Stimulated activated CD8-positive, alpha-beta memory T cell treated with anti-CD3 and anti-CD28 coated beads, Interleukin-2, amount 100 ng/mL, for 48 hours (primary cell): ENCODE data around the gene GRIK2.
"Not testable (repeated sequence)": the region's sequence is repeated elsewhere in the genome, so short reads cannot be mapped to it uniquely, and the experiment has no call there.

Experiments
- DNase-seq, 2 donors: peaks; one replicate each; pipeline ENCODE4 v3.0.0-alpha.2; 2020; ENCODE audit warnings: low read depth in 2 of 2

The GRIK2 gene

DNA sequence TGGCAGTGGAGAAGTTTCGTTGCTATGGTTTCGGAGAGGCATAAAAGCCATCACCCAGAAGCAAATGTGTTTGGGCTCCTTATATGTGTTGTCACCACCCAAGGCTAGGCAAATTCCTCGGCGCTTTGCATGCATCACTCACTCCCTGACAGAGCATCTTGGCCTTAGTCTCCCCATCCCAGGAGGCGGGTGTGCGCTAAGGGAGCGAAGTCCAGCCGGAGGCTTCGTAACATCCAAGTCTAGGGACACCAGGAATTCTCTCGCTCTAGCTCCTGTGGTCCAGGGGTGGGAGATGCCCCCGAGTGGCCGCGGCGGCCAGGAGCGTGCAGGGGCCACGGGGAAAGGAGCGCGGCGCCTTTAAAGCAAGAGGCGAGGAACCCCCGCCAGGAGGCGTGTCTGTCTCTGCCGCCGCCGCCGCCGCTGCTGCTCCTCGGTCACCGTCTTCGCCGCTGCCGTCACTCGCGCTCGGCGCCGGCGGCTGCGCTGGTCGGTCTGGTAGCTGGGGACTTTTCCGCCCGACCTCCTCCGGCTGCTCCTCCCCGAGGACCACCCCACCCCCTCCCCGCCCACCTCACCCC, at the start of gene GRIK2:
Gene GRIK2, plus strand, starts transcription at position 458 of the 578 bp plus-strand sequence.
- DNase-seq = peak in 1 of 2 donors; percentile 4

DNA sequence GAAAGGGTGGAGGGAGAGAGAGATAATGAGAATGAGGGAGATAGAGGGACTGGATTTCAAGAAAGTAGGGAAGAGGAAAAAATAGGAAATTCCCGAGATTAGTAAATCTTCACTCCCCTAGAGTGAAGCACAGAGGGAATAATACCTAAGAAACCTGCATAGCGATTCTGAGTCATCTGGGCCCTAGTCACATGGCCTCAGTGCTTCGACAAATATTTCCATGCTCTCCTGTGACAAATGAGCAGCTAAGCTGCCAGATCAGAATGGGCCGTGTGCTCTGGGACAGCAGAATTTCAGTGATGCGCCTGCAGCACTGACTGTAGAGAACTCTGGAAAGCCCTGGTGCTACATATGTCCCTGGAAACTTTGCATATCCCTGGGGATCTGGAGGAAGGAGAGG, 48.6 kb upstream of the GRIK2 start:
- no peak for DNase-seq

DNA sequence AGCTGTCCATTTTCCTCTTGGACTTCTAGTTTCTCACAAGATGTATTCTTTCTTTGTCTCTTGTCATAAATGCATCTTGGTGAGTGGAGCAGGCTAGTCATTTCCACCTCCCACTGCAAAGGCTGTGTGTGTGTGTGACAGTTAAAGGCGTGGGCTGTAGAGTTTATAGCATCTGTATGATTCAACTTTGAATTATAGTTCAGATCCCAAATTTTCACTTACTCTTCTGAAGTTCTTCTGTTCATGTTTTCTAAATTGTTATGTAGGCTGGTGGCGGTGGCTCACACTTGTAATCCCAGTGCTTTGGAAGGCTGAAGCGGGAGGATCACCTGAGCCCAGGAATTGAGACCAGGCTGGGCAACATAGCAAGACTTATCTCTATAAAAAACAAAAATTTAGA, 44.7 kb upstream of the GRIK2 start:
- no peak for DNase-seq

DNA sequence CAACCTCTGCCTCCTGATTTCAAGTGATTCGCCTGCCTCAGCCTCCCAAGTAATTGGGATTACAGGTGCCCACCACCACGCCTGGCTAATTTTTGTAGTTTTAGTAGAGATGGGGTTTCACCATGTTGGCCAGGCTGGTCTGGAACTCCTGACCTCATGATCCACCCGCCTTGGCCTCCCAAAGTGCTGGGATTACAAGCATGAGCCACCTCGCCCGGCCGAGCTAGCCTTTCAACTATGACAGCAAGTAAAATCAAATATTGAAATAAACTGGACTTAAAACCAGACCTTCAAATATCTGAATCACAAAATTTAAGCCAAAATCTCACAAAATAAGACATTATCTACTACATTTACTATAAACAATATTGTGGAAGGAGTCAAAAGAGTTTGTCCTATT, 42.9 kb upstream of the GRIK2 start:
- not testable (repeated sequence) for DNase-seq

DNA sequence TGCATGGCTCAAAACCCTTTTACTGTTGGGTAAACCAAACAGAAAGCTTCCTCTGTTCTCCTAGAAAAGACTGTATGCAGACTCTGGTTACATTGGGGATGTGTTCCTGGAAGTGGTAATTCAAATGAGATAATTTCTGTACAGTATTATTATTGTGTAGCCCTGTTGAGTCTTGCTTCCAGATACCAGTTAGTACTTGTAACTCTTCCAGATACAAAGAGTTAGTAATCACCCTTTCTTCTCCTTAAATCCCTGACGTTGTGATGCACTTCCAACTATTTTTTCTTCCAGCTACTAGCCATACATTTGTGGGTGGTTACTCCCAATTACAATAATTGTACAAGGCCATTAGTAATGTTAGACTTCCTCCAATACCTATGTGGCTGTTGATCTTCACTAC, 42.3 kb upstream of the GRIK2 start:
- no peak for DNase-seq

DNA sequence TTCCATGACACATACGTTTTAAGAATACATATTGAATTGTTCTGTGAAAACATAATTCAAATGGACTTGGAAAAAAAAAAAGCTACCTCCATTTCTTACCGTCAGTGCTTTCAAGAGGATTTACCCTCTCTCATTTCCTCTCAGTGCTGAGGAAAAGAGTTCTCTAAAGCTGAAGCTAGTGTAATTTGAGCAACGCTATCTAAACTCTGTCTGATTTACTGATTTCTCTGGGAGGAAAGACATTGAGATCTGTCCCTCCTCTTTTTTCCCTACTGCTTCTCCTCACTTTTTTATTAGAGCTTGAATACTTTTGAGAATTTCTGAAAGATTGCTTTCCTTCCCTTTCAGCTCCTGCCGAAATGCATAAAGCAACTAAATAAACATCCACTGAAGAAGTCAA, 41.2 kb upstream of the GRIK2 start:
- DNase-seq = no peak

DNA sequence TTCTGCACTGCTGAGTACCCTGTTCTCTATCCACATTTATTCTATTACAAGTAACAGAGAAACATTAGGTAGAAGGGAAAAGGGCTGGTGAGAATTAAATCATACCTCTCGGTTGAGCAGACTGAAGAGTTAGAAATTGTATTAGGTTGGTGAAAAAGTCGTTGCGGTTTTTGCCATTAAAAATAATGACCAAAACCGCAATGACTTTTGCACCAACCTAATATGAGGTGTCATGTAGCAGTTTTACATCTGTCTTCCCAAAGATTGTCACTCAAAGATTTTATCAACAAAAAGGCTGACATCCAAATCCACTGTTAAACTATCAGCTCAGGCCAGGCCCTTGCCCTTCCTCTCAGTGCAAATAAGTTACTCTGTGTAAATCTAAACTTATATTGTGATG, 28.3 kb upstream of the GRIK2 start:
- DNase-seq = no peak

DNA sequence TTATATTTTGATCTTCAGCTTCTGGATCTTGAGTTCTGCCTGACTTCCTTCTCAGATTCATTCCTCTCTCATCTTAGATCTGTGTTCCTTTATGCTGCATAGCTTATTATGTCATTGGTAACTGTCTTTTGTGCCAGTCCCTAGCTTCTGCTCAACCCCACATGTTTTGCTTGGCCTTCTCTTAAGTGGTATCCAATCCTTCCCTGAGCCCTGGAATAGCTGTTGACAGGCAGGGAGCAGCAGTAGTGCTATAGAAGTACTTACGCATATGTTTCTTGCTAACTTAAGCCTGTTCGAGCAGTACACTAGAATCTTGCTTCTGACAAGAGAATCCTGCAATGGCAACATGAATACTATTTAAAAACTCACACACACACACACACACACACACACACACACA, 13.6 kb upstream of the GRIK2 start:
- DNase-seq = no peak

DNA sequence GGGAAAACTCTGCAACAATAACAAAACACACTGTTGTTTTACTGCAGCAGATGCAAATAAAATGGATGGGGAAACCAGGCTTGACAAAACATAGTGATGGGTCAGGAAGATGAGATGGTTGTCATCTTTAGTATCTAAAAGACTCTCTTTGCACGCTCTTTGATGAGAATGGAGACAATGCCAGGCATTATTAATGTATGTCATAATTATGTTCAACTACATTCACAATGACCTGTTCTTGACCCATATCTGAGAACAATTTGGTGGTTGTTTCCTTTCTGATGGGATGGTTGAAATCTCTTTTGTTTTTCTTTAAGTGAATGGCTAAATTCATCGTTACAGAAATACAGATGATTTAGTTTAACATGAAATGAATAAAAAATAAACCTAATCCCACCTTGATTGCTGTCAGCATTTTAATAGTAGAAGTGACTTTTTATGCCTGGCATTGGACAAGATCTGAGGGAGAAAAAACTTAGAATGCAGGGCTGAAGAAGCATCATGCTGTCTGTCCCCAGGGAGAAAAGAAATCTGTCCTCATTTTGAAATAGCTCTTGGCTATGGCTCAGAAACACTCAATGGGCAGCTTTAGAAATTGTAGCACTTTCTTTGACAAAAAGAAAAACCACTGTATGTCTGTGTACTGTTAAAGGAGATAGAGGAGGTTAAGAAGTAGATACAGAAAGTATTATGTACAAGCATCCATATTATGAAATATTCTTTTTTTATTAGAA, 12.4 kb upstream of the GRIK2 start:
- no peak for DNase-seq

DNA sequence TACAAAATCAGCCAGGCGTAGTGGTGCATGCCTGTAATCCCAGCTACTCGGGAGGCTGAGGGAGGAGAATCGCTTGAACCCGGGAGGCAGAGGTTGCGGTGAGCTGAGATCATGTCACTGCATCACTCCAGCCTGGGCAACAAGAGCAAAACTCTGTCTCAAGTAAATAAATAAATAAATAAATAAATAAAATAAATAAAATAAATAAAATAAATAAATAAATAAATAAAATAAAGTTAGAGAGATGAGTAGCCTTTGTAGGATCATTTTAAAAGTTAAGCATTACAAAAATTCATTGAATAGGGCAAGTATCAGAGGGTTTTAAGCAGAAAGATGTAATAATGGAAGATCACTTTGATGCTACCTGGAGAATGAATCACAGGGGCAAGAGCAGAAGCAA, 9.8 kb upstream of the GRIK2 start:
- not testable (repeated sequence) for DNase-seq

DNA sequence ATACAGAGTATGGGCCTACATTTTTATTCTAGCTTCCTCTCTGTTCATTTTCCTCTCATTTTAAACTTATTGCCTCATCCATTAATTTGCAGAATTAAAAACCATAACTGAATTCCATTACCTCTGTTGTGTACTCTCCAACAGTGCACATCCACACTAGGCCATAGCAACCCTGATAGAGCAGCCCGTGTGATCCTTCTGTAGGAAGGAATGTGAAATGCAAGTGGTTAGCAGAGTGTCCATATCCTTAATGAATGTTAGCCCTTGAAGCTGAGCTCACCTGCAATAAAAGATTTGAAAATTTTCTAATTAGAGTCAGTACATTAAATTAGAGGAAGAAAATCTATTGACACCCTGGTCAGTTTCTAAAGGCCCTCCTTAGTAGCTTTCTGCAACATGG, 6.5 kb upstream of the GRIK2 start:
- DNase-seq = no peak

DNA sequence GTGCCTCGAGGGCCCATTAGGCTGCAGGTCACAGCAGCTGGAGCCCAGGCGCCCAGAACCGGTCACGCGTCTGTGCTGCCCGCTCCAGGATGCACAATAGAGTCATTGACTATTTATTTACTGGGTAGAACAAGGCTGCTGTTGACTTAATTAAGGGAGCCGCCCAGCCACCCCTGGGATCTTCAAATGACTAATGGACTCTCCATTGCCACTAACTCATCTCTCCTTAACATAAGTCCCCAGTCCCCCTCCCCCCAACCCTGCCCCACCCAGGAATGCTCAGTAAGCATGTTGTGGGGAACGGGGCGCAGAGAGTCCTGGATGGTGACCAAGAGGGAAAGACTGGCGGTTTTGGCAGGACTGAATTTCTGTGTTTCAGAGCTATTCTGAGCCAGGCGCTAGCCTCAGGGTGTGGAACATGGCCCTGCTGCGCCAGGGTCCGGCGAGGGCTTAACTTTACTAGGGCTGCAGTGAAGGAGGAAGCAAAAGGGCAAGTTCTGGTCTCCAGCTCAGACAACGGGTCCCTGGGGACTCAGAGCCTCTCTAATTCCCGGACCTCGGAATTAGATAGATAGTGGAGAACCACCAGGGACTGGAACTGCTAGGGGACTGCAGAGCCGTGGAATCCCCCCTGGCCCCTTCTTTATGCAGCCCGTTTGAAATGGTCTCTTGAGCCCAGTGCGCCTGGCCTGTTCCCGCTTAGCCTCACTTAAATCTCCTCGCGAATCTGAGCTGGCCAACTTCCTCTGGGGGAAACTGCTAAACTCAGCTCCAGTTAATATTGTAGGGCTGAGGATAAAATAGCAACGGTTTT, 1.5 kb upstream of the GRIK2 start:
- no peak for DNase-seq

DNA sequence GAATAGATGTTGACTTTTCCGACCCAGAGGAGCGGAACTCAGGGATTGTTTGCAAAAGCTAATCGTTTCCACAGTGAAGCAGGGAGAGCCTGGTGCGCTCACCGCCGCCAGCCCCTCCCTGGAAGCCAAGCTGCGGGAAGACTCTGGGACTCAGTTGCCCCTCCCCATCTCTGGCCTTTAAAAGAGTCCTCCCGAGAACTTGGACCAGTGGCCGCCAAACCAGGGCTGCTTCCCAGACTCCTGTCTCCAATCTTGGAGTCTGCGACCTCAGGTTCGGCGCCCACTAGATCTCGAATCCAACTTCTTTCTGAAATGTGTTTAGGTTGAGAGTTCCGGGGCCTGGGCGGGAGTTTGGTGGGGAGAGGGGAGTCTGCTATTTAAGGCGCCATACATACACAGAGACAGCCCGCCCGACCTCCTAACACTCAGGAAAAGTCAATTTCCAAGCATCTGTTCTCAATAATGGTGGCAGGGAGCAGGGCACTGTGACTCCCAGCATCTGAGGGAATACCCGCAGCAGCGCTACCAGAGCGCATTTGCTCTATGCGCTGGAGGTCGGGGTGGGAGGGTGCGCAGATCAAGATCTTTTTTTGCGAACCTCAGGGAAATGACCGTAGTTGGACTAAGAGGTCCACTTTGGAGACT, 800 bp upstream of the GRIK2 start:
- DNase-seq = no peak

DNA sequence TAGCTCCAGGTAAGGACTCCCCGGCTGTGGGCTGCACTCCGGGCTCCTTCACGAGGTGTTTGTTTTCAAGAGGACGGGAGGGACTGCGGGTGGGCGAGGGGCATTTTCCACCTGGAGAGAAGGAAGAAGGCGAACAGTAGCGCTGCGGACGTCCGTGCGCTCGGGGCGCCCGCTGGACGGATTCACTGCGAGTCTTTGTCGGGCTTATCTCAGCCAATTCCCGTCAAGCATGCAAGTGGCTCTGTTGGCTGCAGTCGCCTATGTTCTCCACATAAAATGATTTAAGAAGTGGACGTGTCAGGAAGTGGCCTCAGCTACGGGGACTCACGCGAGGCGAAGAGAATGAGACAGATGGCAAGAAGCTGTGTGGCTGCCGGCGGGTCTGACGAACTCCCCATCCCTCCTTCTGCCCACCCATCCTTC, 332 bp downstream of the GRIK2 start:
- no peak for DNase-seq

DNA sequence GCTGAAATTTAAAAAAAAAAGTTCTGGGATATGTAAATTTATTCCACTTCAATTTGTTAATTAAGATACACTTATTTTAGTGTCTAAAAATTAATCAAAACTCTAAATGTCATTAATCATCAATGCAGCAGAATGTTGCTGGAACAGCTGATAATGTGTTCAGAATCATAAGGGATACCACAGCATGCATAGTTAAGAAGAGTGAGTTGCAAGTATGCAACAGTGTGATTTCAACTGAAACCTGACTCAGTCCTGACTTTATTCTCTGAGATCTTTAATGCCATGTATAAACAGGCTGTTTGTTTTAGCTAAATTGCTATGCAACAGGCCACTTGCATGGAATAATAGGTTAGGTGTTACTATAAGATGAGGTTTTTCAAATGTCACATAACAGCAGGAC, 1.4 kb downstream of the GRIK2 start:
- DNase-seq = no peak

DNA sequence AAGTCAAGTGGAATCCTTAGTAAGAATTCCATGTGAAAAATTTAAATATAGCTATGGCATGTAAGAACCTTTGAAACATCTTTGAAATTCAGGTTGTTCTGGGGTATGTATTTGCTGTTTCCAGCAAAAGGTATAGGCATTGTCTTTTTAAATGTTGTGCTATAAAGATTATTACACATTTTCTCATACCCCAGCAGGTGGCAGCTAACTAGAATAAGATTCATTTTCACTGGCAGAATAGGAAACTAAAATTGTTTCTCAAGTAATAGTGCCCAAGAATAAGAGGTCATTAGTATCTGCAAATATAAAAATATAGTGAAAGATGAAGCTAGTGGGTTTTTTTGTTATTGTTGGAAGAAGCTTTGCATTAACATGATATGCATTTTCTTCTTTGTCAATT, 1.8 kb downstream of the GRIK2 start:
- DNase-seq = no peak

DNA sequence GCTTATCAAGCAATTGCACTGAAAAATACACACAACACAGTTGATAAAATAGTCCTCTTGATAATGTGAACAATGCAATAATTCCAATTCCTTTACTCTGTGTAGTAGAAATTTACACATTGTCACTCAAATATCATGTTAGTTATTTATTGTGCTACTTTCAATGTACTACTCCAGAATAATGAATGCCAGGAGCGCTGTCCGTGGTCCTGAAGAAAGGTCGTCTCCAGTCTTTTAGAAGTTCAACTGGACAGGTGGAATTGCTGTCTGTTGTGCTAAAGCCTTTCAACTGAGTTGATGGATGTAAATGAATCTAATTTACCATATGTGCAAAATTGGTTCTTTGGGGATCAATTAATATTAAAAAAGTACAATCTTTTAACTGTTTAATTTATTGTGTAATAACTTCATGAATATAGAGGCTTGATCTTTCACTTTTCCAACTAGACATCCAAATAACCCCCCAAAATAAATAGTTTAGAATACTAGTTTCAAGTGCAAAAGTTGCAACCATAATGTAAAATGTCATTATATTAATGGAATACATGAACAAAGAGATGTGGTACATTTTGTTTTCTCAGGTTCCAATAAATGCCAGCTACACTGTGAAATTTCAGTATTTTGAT, 3.2 kb downstream of the GRIK2 start:
- peak in 1 of 2 donors; percentile 24 for DNase-seq

DNA sequence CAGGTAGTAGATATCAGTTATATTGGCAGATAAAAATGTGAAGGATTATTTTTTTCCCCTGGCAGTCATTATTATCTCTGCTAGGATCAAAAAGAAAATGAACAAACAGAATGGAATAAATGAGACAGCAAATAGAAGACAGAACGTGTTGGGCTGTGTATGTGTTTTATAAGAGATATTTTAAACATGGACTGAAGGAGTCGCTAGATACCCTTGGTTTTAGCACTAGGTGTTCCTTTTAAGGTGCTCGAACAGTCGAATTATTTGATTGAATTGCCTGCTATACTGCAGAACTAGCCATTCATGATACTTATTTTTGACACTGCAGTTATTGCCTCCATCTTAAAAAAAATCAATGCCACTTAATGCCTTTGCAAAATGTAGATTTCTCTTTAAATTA, 3.7 kb downstream of the GRIK2 start:
- DNase-seq = no peak

DNA sequence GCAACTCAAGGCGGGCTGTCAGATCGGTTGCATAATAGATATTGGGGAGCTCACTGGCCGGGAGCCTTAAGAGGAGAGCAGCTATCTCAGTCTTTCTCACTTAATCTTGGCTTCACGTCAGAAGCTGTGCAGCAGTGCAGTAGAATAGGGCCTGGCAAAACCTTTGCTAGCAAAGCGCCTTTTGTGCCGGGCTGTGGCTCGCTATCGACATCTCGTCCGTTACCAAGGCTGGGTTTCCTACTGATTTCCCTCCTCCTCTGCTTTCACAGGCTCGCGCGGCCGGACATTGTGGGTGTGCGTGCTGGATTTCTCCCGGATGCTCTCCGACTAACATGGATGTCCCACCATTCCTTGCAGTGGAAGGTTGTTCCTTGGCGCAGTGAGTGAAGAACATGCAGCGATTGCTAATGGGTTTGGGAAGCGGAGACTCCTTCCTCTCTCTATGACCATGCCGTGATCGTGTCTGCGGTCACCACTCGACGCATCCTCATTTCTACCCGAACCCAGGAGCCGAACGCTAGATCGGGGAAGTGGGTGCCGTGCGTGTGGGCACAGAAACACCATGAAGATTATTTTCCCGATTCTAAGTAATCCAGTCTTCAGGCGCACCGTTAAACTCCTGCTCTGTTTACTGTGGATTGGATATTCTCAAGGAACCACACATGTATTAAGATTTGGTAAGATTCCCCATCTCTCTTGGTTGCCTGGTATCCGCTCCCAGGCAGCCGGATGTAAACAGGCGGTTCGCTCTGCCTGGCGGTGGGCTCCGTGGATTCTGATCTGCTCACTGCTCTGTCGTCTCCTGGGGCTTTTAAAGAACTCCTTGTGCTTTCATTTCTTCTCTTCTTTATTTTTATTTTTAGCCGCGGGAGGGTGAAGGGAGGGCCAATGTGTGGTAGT, 5.5 kb downstream of the GRIK2 start:
- no peak for DNase-seq

DNA sequence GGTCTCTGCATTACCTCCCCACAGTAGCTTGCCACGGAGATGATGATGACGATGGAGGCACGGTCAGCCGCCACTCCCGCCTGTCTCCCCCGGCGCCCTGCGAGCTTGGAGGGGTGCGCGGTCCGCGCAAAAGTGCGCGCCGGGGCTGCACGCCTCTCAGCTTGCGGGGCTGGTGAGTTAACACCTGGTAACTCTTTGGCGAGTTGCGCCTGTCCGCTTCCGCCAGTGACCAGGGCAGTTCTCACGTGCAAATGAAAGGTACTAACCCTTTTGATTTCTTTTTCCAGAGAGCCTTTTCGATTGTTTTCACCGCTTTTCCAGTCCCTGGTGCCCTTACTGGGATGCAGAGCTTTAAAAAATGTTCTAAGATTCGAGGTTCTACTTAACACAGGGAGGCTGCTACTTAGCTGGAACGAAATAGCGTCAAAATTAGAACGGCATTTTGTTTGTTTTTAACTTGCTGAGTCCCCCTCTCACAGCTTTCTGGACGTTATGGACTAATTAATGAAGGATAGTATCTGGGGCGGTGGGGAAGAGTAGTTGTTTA, 6.2 kb downstream of the GRIK2 start:
- DNase-seq = no peak
